Astrocyte of the spinal cord (primary cell): ENCODE measurements around the gene ADCY10.

Source experiments
- DNase-seq: peaks from one replicate; pipeline ENCODE4 v3.0.0; 2011; ENCODE audit warnings: low read depth, low spot score
- H3K4me3 ChIP-seq: 2 replicates; pipeline ENCODE4 v1.5.1; 2011; ENCODE audit warnings: low read depth, mild to moderate bottlenecking, low read length, moderate library complexity
- in situ Hi-C: cut with HindIII; loops from 2 replicates; pipeline ENCODE4 v1.10.0; 2017; ENCODE audit warnings: low sequenced_read_pairs
- TF ChIP-seq, protein P1 (sequence below): IDR thresholded peaks from 2 replicates; pipeline ENCODE4 v1.5.1; 2012; ENCODE audit warnings: low read depth, mild to moderate bottlenecking, low read length, inconsistent platforms

The ADCY10 gene

DNA sequence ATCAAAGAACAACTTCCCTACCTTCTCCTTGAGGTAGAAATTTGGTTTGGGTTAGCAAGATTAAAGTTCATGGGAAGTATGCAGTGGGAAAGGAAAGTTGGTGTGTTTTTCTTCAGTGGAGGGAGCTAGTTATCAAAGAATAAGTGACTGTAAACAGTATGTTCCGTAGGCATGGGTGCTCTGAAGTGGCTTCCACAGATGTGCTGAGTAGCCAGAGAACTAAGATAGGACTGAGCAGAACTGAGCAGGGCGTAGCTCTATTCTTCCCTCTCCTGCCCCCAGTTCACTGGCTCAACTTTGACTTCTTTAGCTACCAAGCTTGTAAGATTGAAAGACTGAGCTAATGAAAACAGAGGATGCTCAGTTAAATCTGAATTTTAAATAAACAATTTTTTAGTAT lies 3.4 kb downstream of the ADCY10 start:
- in situ Hi-C loops: no loop called here
- H3K4me3 ChIP-seq: no peak overlapping the region
- DNase-seq: no peak
- TF ChIP-seq, protein P1, sequence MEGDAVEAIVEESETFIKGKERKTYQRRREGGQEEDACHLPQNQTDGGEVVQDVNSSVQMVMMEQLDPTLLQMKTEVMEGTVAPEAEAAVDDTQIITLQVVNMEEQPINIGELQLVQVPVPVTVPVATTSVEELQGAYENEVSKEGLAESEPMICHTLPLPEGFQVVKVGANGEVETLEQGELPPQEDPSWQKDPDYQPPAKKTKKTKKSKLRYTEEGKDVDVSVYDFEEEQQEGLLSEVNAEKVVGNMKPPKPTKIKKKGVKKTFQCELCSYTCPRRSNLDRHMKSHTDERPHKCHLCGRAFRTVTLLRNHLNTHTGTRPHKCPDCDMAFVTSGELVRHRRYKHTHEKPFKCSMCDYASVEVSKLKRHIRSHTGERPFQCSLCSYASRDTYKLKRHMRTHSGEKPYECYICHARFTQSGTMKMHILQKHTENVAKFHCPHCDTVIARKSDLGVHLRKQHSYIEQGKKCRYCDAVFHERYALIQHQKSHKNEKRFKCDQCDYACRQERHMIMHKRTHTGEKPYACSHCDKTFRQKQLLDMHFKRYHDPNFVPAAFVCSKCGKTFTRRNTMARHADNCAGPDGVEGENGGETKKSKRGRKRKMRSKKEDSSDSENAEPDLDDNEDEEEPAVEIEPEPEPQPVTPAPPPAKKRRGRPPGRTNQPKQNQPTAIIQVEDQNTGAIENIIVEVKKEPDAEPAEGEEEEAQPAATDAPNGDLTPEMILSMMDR: no peak

DNA sequence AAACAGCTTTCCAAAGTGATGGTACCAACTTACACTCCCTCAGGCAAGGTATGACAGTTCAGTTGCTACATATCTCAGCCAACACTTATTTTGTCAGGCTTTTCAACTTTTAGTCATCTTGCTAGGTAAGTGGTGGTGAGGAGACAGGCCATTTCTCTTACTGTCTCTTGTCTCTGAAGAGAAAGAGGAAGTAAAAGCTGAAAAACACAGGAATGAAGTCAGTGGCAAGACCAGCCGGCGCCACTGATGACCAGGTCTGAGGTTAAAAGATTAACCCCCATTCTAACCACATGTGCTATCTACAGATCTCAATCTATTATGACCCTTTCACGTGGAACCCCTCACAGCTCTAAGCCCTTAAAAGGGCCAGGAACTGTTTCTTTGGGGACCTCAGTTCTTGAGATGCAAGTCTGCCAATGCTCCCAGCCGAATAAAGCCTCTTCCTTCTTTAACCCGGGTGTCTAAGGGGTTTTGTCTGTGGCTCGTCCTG lies 4.2 kb downstream of the ADCY10 start:
- no peak overlapping the region for H3K4me3 ChIP-seq
- no peak for DNase-seq
- in situ Hi-C loops: no loop called here
- TF ChIP-seq, protein P1: no peak

DNA sequence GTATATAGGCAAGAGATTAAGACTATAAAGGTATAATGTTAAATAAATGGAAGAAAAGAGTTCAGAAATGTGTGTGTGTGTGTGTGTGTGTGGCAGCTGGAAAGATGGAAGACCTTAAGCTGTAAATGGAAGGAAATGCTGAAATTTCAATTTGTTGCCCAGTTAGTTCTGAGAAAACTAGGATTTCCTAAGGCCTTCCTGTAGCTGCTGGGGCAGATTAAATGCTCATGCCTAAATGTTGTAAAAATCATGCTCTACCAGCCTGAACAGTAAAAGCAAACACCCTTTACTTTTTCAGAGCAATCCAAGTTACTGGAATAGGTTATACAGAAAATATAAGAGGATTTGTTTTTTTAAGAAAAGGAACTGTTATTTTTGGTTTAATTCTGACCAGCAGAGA lies 8.3 kb downstream of the ADCY10 start:
- no peak overlapping the region for H3K4me3 ChIP-seq
- in situ Hi-C loops: no loop called here
- TF ChIP-seq, protein P1: no peak

DNA sequence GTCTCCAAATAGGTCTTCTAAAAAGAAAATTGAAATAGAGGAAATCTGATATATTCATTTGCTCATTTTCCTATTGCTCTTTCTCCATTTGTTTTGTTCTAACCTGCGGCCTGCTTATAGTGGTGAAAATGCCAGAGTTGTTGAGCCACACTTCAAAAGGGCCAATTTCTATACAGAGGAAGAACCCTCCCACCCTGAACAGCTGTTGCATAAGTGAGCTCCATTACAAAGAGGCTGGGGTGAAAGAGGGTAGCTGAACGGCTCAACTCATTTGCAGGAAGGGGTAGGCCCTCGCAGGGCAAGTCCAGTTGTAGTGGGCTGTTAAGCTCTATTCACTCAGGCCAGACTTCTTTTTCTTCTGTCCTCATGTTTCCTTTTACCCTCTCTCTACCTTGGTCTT lies 8.8 kb downstream of the ADCY10 start:
- in situ Hi-C loops: no loop called here
- TF ChIP-seq, protein P1: no peak
- DNase-seq: peak; percentile 34

More for the DNA sequence above, 8.3 kb downstream of the ADCY10 start:
- no peak for DNase-seq

DNA sequence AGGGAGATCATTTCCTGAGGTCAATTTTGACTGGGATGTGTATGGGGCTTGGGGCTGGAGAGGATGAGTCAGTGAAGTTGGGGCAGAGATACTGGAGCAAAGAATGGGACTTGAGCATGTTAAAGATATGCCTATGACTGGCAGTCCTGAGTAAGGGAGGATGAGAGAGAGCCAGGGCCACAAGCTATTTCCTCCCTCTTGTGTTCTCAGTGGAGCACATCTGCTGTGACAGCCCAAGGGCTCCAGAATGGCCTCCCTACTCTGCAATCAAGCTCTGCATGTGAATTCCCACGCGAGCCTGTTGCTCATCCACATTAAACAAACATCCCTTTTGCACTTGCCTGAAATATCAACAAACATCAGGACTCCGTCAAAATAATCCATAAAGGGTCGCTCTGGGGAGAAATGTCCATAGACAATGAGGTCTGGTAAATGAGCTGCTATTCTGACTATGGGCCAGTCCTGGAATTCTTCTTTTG lies 9.2 kb downstream of the ADCY10 start:
- H3K4me3 ChIP-seq: no peak overlapping the region
- DNase-seq: peak; percentile 58
- TF ChIP-seq, protein P1: no peak
- in situ Hi-C loops: no loop called here

More for the DNA sequence above, 8.8 kb downstream of the ADCY10 start:
- no peak overlapping the region for H3K4me3 ChIP-seq

DNA sequence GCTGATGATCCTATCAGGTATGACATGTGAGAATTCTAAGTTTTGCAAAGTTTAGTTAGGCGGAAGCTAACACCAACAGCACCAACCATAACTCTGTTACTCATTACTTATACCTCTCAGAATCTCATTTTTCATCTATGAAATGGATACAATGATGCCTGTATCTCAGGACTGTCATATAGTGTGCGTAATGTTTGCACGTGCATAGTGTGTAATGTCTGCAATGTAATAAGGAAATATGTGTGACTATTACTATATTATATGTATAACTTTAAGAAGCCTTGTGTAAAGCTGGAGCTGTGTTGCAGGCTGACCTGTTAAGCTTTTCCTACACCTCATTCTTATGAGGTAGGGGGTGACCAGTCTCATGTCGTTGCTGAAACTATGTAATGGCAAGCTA lies 13.0 kb downstream of the ADCY10 start:
- H3K4me3 ChIP-seq: no peak overlapping the region
- DNase-seq: no peak
- TF ChIP-seq, protein P1: no peak
- in situ Hi-C loops: no loop called here
